Spleen (tissue), 13 donors: Measurements from ENCODE around the gene MEMO1. TPM values are rescaled to one million over a fixed set of nuclear protein-coding genes. Genes with fewer than 3 reads are reported as not detected.
"Not testable (repeated sequence)": the region's sequence is repeated elsewhere in the genome, so short reads cannot be mapped to it uniquely, and the experiment has no call there.

Source experiments
- DNase-seq: peaks from one replicate; pipeline ENCODE4 v3.0.0-alpha.2; 2020
- H3K27ac ChIP-seq, 8 donors: fragments of 200-600 bp; sonication (generic) in 7 of 8; 1 replicate in 4 of 8; 2 replicates in 4 of 8; pipeline versions ENCODE4 v1.5.0 to v1.8.0; 2016 to 2021; ENCODE audit warnings: inconsistent platforms in 4 of 8, mild to moderate bottlenecking in 4 of 8, moderate library complexity in 1 of 8
- H3K27me3 ChIP-seq, 7 donors: fragments of 200-600 bp; sonication (generic) in 6 of 7; replicated peaks in 1 of 7; 1 replicate in 4 of 7; 2 replicates in 3 of 7; pipeline versions ENCODE4 v1.5.0 to v1.8.0; 2016 to 2021; ENCODE audit warnings: inconsistent platforms in 3 of 7, mild to moderate bottlenecking in 1 of 7
- H3K36me3 ChIP-seq, 6 donors: fragments of 200-600 bp; sonication (generic) in 5 of 6; 1 replicate in 4 of 6; 2 replicates in 2 of 6; pipeline versions ENCODE4 v1.5.0 to v1.8.0; 2016 to 2021; ENCODE audit warnings: inconsistent platforms in 2 of 6
- H3K4me1 ChIP-seq, 6 donors: fragments of 200-600 bp; sonication (generic) in 5 of 6; 1 replicate in 3 of 6; 2 replicates in 3 of 6; pipeline versions ENCODE4 v1.5.0 to v1.8.0; 2016 to 2021; ENCODE audit warnings: inconsistent platforms in 3 of 6
- H3K4me3 ChIP-seq, 8 donors: fragments of 200-600 bp; sonication (generic) in 7 of 8; 1 replicate in 4 of 8; 2 replicates in 4 of 8; pipeline versions ENCODE4 v1.5.0 to v1.8.0; 2016 to 2021; ENCODE audit warnings: inconsistent platforms in 4 of 8, mild to moderate bottlenecking in 4 of 8, moderate library complexity in 2 of 8
- H3K9me3 ChIP-seq, 8 donors: fragments of 200-600 bp; sonication (generic) in 7 of 8; 1 replicate in 4 of 8; 2 replicates in 4 of 8; pipeline versions ENCODE4 v1.5.0 to v1.8.0; 2016 to 2021; ENCODE audit warnings: inconsistent platforms in 4 of 8
- POLR2A ChIP-seq, 3 donors: fragments of 450-650 bp; IDR thresholded peaks; one replicate each; pipeline ENCODE4 v1.5.1; 2017; ENCODE audit warnings: antibody characterized with exemption in 3 of 3, mild to moderate bottlenecking in 1 of 3
- POLR2AphosphoS5 ChIP-seq, 3 donors: sonication (generic); formaldehyde crosslinking; IDR thresholded peaks; one replicate each; pipeline ENCODE4 v1.5.1; 2017; ENCODE audit warnings: antibody characterized with exemption in 3 of 3
- whole genome bisulfite sequencing, 5 donors: extraction: QIAGEN DNeasy Blood & Tissue Kit in 3 of 5; methylation state at CpG; one replicate each; pipeline versions ENCODE4 v1.1.5 to v1.1.7; 2013 to 2018; 5-methylcytosine and 5-hydroxymethylcytosine counted together
- intact Hi-C: fragments of 100-400 bp; cut with DNase I; formaldehyde crosslinking; loops from one replicate; pipeline ENCODE4 v1.15.0; 2023; ENCODE audit warnings: low total_unique reads
- long read RNA-seq, 2 donors: transcript quantifications; one replicate each; lab custom pipeline, GENCODE V29; 2026
- polyA plus RNA-seq, 3 donors: library from polyadenylated mRNA; stranded (reverse); fragments of 200-250 nt; gene quantifications; one replicate each; pipeline ENCODE4 v1.2.1, GENCODE V29; 2013
- total RNA-seq, 7 donors: library from RNA; depleted of rRNA in 3 of 7; stranded (reverse); fragments of >200 nt in 3 of 7; fragmentation: NEBNext Ultra II Directional in 4 of 7; extraction: Animal tissue kit (Norgen Biotek cat#: 25700) in 4 of 7; gene quantifications; one replicate each; pipeline versions ENCODE4 v1.1.0 to v1.2.1, GENCODE V29; 2016 to 2021
- TF ChIP-seq, protein P1 (sequence below), 11 experiments: fragments of 200-600 bp in 7 of 11; fragments of 450-650 bp in 4 of 11; sonication (generic) in 4 of 11; IDR thresholded peaks in 8 of 11; conservative IDR thresholded peaks in 3 of 11; 1 replicate in 7 of 11; 2 replicates in 4 of 11; pipeline versions ENCODE4 v1.4.0 to v1.8.0; 2016 to 2021; ENCODE audit warnings: antibody characterized with exemption in 11 of 11, inconsistent platforms in 4 of 11, mild to moderate bottlenecking in 1 of 11
- donor health status: healthy with polysubstance abuse.
- donor health status: DM: no; HTN: no; CAD: no; lungs with moderate emphysema.
- donor health status: DM: no; HTN: no; CAD: no.
- donor health status: Bipolar disorder and iron deficiency.
- donor health status: healthy.
- donor health status: DM: no; HTN: no; CAD: no.
- donor health status: DM: yes; HTN: yes; CAD: no.

MEMO1 gene
- total RNA-seq (10 to 100 TPM; 26.9 to 55.7 (median 40.6) TPM), polyA plus RNA-seq (10 to 100 TPM; 40.2 to 46.1 (median 43.5) TPM)
- long read RNA-seq, donor 1, full-length matches to known transcripts: 9 of 9 reads
- long read RNA-seq, donor 1, partial matches to known transcripts: 0 of 9 reads
- long read RNA-seq, donor 1, other reads (novel, unspliced or antisense): 0 of 9 reads
- long read RNA-seq, donor 2, full-length matches to known transcripts: 8 of 8 reads
- long read RNA-seq, donor 2, partial matches to known transcripts: 0 of 8 reads
- long read RNA-seq, donor 2, other reads (novel, unspliced or antisense): 0 of 8 reads

GRCh38 chr2:32010670-32011484 is at the start of gene MEMO1:
Gene MEMO1, minus strand, starts transcription at chr2:32011008. Its CDS starts 761 bp downstream, at chr2:32010247.
- H3K27ac ChIP-seq: peak within 1 kb of the TSS; percentile 92 to 99 (median 96)
- H3K4me3 ChIP-seq: peak within 1 kb of the TSS; percentile 79 to 98 (median 87)
- intact Hi-C loops: no loop called here
- TF ChIP-seq POLR2A (IDR thresholded peaks at IDR 0.05) (peak in 2 of 3 donors; percentile 67 to 86), POLR2AphosphoS5 (IDR thresholded peaks at IDR 0.05) (peak; percentile 95 to 96 (median 95))
- TF ChIP-seq, protein P1, sequence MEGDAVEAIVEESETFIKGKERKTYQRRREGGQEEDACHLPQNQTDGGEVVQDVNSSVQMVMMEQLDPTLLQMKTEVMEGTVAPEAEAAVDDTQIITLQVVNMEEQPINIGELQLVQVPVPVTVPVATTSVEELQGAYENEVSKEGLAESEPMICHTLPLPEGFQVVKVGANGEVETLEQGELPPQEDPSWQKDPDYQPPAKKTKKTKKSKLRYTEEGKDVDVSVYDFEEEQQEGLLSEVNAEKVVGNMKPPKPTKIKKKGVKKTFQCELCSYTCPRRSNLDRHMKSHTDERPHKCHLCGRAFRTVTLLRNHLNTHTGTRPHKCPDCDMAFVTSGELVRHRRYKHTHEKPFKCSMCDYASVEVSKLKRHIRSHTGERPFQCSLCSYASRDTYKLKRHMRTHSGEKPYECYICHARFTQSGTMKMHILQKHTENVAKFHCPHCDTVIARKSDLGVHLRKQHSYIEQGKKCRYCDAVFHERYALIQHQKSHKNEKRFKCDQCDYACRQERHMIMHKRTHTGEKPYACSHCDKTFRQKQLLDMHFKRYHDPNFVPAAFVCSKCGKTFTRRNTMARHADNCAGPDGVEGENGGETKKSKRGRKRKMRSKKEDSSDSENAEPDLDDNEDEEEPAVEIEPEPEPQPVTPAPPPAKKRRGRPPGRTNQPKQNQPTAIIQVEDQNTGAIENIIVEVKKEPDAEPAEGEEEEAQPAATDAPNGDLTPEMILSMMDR (IDR thresholded peaks at IDR 0.05 in 8 of 11, conservative IDR thresholded peaks at IDR 0.05 in 3 of 11): no peak
- peaks cover 0 to 16% (median under 1%) of the 10 kb centered on the region in 6 donors for H3K36me3 ChIP-seq
- H3K27me3 ChIP-seq: no peaks in the 10 kb centered on the region
- H3K9me3 ChIP-seq: no peaks in the 10 kb centered on the region
- peaks cover 12 to 52% (median 44%) of the 10 kb centered on the region in 6 donors for H3K4me1 ChIP-seq
- 1% methylated on average over 22 to 55 of the region's 57 CpGs for WGBS, 5 donors
- peak; percentile 99 for DNase-seq

- TF ChIP-seq POLR2AphosphoS5 (IDR thresholded peaks at IDR 0.05) (no peak), POLR2A (IDR thresholded peaks at IDR 0.05) (no peak)
- TF ChIP-seq, protein P1 (IDR thresholded peaks at IDR 0.05 in 8 of 11, conservative IDR thresholded peaks at IDR 0.05 in 3 of 11): no peak
- intact Hi-C loops: no loop called here
- WGBS, 5 donors: 91 to 99% (median 92%) methylated on average over 2 of the region's 2 CpGs
- Histone ChIP-seq H3K4me3 (no peak overlapping the region), H3K9me3 (no peaks in the 10 kb centered on the region), H3K4me1 (peaks cover 2 to 26% (median 21%) of the 10 kb centered on the region in 6 donors), H3K27me3 (no peaks in the 10 kb centered on the region), H3K27ac (no peak overlapping the region), H3K36me3 (no peaks in the 10 kb centered on the region)
- no peak for DNase-seq
Measured at GRCh38 chr2:32060266-32060665, 49.5 kb upstream of the MEMO1 start.

DNA sequence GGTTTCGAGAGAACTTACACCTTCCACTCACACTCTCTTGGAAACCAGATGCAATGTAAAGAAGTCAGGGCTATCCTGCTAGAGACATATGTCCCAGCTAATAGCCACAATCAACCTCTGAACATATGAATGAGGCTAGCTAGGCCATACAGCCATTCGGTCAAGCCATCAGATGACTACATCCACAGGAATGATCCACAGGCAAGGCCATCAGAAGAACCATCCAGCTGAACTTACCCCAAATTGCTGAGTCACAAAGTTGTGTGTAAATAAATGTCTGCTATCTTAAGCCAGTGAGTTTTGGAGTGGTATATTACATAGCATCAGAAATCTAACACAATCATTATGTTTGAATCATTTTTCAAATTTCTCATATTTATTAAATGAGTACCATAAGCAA is 47.3 kb upstream of the MEMO1 start:
- intact Hi-C loops: no loop called here
- no peaks in the 10 kb centered on the region for H3K9me3 ChIP-seq
- WGBS, 5 donors: 89 to 96% (median 96%) methylated on average over 2 of the region's 2 CpGs
- peaks cover 0 to 14% (median 10%) of the 10 kb centered on the region in 6 donors for H3K4me1 ChIP-seq
- no peak overlapping the region for H3K27ac ChIP-seq
- no peaks in the 10 kb centered on the region for H3K36me3 ChIP-seq
- DNase-seq: no peak
- H3K27me3 ChIP-seq: no peaks in the 10 kb centered on the region
- no peak overlapping the region for H3K4me3 ChIP-seq
- TF ChIP-seq, protein P1 (IDR thresholded peaks at IDR 0.05 in 8 of 11, conservative IDR thresholded peaks at IDR 0.05 in 3 of 11): no peak
- TF ChIP-seq POLR2AphosphoS5 (IDR thresholded peaks at IDR 0.05): no peak
- no peak for TF ChIP-seq POLR2A (IDR thresholded peaks at IDR 0.05)

DNA sequence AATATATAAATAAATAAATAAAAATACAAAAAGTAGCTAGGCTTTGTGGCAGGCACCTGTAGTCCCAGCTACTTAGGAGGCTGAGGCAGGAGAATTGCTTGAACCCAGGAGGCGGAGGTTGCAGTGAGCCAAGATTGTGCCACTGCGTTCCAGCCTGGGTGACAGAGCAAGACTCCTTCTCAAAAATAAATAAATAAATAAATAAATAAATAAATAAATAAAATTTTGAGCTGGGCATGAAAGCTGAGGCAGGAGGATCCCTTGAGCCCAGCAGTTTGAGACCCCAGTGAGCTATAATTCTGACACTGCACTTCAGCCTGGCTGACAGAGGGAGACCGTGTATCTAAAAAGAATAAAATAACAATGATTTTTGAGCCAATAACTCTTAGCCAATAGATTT is 43.8 kb upstream of the MEMO1 start:
- intact Hi-C loops, H3K27me3 ChIP-seq: not testable (repeated sequence)
- 65 to 87% (median 74%) methylated on average over 3 of the region's 3 CpGs for WGBS, 5 donors

More for the DNA sequence above, 43.8 kb upstream of the MEMO1 start:
- H3K9me3 ChIP-seq, H3K4me1 ChIP-seq, H3K36me3 ChIP-seq, H3K27ac ChIP-seq, DNase-seq, H3K4me3 ChIP-seq: not testable (repeated sequence)
